ENCODE results near the gene SLC36A1.

DNA sequence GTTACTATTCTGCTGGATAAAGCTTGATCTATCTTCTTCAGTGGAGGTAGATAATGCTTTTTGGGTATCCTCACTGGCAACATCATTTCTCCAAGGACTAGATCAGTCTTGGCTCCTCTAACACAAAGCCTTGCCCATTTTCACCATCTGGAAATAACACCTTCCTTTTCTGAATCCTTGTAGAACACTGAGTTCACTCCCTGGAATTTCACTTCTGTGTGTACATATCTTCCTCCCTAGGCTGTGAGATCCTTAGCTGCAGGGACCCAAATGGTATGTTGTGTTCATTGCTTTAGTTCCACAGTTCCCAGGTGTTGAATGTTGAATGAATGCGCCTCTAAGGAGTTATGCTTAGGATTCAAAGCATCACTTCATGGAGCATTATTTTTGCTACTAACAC is 16.7 kb upstream of the SLC36A1 start:
- TF ChIP-seq, protein P1, sequence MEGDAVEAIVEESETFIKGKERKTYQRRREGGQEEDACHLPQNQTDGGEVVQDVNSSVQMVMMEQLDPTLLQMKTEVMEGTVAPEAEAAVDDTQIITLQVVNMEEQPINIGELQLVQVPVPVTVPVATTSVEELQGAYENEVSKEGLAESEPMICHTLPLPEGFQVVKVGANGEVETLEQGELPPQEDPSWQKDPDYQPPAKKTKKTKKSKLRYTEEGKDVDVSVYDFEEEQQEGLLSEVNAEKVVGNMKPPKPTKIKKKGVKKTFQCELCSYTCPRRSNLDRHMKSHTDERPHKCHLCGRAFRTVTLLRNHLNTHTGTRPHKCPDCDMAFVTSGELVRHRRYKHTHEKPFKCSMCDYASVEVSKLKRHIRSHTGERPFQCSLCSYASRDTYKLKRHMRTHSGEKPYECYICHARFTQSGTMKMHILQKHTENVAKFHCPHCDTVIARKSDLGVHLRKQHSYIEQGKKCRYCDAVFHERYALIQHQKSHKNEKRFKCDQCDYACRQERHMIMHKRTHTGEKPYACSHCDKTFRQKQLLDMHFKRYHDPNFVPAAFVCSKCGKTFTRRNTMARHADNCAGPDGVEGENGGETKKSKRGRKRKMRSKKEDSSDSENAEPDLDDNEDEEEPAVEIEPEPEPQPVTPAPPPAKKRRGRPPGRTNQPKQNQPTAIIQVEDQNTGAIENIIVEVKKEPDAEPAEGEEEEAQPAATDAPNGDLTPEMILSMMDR (conservative IDR thresholded peaks at IDR 0.05 in 1 of 2, IDR thresholded peaks at IDR 0.05 in 1 of 2; ENCODE audit: low read depth in 1 of 2, low read length in 2 of 2), result no peak
- TF ChIP-seq EZH2 (IDR thresholded peaks at IDR 0.05; ENCODE audit: low read length, missing control alignments), result no peak

Measured in fibroblast of lung (primary cell).